Left ventricle myocardium superior (tissue), 1 donor: ENCODE results near the gene LCAT. TPM values are rescaled to one million over a fixed set of nuclear protein-coding genes. Genes with fewer than 3 reads are reported as not detected.
"Not testable (repeated sequence)": the region's sequence is repeated elsewhere in the genome, so short reads cannot be mapped to it uniquely, and the experiment has no call there.

Experiments used
- ATAC-seq: fragments of 200-7000 bp; cut with Tn5 transposase; one replicate; pipeline ENCODE4 v1.9.1; 2020; ENCODE audit warnings: mild to moderate bottlenecking, moderate library complexity
- DNase-seq: peaks from one replicate; pipeline ENCODE4 v3.0.0-alpha.2; 2020
- intact Hi-C: fragments of 100-400 bp; cut with micrococcal nuclease; formaldehyde crosslinking; loops from one replicate; pipeline ENCODE4 v1.11.0; 2022
- total RNA-seq: library from RNA; stranded (reverse); fragmentation: NEBNext Ultra II Directional; extraction: Animal tissue kit (Norgen Biotek cat#: 25700); gene quantifications from one replicate; pipeline ENCODE4 v1.2.1, GENCODE V29; 2021
- donor health status: DM: no; HTN: yes; CAD: no; lungs with severe emphysema.

LCAT gene
- total RNA-seq, 1 donor from 2014 or later = 21.9 TPM

GRCh38 chr16:67953641-67954375 is 9.9 kb upstream of the LCAT start:
- DNase-seq (no peak), ATAC-seq (no peak)
- intact Hi-C loops = no loop called here

- peak; percentile 80 for ATAC-seq
- DNase-seq = peak; percentile 89
- intact Hi-C loops = no loop called here
Observed at GRCh38 chr16:67951485-67951884, 7.6 kb upstream of the LCAT start.

- ATAC-seq (no peak), DNase-seq (no peak)
- intact Hi-C loops = no loop called here
Observed at GRCh38 chr16:67950335-67950843, 6.5 kb upstream of the LCAT start.

GRCh38 chr16:67949645-67950044 is 5.7 kb upstream of the LCAT start:
- no peak for ATAC-seq

GRCh38 chr16:67948015-67948414 is 4.1 kb upstream of the LCAT start:
- ATAC-seq (no peak), DNase-seq (no peak)
- intact Hi-C loops = no loop called here

More at GRCh38 chr16:67949645-67950044, 5.7 kb upstream of the LCAT start:
- DNase-seq = no peak
- intact Hi-C loops = no loop called here

- ATAC-seq = no peak
- no peak for DNase-seq
- intact Hi-C loops = no loop called here
Observed at GRCh38 chr16:67946966-67947558, 3.1 kb upstream of the LCAT start.

DNA sequence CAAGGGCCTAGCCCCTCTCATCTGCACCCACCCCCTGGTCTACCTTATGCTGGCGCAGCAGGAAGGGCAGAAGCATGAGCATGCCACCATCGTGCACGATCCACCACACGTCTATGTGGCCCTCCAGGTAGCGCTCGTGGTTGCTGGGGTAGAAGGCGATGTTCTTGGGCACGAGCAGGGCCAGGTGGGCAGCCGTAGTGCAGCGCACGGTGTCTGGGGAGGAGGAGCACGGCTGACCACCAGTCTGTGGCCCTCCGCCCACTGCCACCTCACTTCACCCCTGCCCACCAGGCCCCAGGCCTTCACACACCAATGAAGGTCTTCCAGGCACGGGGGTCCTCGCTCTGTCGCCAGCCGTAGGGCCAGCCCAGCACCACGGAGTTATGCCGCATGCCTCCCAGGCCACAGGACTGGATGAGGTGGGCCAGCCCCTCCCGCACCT is 2.2 kb upstream of the LCAT start:
- ATAC-seq = no peak
- no peak for DNase-seq
- intact Hi-C loops = no loop called here

DNA sequence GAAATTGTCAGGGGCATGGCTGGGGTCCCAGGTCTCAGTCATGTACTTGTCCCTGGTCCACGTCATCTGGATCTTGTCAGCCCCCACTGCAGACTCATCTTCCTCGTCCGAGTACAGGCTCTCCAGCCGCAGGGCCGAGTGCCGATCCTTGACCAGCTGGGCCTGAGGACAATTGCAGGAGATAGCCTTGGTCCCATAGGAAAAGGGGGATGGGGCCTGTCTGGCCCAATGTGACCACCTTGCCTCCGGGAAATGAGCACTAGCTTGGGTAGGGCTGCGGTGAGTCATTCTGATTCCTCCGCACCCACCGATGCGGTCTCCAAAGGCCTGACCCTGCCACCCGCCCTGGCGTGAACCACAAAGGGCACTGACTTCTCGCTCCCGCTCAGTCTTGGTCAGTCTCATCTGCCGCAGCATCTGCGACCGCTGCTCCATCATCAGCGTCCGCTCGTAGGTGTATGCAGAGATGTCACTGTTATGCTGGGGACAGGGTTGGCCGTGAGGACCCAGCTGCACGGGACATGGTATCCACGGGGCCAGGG is 1.5 kb upstream of the LCAT start:
- intact Hi-C loops = no loop called here
- ATAC-seq = no peak
- no peak for DNase-seq

- no peak for DNase-seq
- ATAC-seq = no peak
- intact Hi-C loops = no loop called here
Observed at GRCh38 chr16:67944690-67945391, 921 bp upstream of the LCAT start.

GRCh38 chr16:67943256-67943618 is 683 bp downstream of the LCAT start:
- intact Hi-C loops = no loop called here
- ATAC-seq (no peak), DNase-seq (no peak)

DNA sequence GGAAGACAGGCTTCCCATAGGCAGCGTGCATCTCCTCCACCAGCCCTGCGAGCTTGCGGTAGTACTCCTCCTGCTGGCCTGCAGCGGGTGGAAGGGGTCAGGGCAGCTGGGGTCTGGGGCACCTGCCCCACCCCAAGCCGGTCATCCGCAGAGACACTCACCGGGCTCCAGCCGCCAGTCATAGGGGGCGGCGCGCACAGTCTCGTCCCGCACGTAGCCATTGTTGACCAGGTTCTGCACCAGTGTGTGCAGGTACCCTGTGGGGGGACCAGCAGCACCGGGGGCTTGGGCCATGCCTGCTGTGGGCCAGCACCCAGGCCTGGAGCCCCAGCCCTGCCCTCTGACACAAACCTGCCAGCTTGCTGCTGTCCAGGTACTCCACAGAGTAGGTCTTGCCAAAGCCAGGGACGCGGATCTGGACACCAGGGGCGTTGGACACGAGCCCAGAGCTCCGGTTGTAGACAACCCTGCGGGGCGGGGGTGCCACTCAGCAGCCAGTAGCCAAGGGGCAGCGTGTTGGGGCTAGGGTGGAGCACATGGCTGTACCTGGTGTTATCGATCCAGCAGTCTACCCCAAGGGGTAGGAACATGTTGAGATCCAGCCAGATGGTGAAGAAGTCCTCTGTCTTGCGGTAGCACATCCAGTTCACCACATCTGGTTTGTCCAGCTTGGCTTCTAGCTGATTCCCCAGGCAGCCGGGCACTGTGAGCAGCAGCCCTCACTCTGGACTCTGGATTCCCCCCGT is 1.2 kb downstream of the LCAT start:
- DNase-seq (peak; percentile 76), ATAC-seq (peak; percentile 35)
- intact Hi-C loops = no loop called here

DNA sequence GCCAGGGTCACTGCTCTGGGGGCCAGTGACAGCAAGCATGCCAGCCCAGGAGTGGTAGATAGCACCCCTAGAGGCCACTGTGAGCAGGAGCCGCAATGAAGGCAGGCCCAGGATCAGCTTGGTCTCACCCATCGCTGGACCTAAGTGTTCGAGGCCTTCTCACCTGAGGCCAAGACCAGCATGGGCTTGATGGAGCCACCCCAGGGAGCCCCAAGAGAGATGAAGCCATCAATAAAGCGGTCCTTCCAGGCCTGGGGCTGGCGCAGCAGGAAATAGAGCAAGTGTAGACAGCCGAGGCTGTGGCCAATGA is 1.8 kb downstream of the LCAT start:
- no peak for DNase-seq
- intact Hi-C loops = no loop called here
- ATAC-seq = peak; percentile 21

GRCh38 chr16:67941469-67942199 is 2.3 kb downstream of the LCAT start:
- DNase-seq (no peak), ATAC-seq (no peak)
- intact Hi-C loops = no loop called here

- intact Hi-C loops = no loop called here
- ATAC-seq = no peak
- DNase-seq = no peak
Observed at GRCh38 chr16:67940446-67941089, 3.4 kb downstream of the LCAT start.

GRCh38 chr16:67939507-67940445 is 4.1 kb downstream of the LCAT start:
- ATAC-seq (no peak), DNase-seq (peak; percentile 80)
- intact Hi-C loops = no loop called here

GRCh38 chr16:67937713-67938112 is 6.2 kb downstream of the LCAT start:
- DNase-seq, intact Hi-C loops, ATAC-seq: not testable (repeated sequence)

- intact Hi-C loops = no loop called here
- DNase-seq (no peak), ATAC-seq (no peak)
Observed at GRCh38 chr16:67936880-67937605, 6.9 kb downstream of the LCAT start.
